Measurements from ENCODE around the gene MTUS2.

The MTUS2 gene

DNA sequence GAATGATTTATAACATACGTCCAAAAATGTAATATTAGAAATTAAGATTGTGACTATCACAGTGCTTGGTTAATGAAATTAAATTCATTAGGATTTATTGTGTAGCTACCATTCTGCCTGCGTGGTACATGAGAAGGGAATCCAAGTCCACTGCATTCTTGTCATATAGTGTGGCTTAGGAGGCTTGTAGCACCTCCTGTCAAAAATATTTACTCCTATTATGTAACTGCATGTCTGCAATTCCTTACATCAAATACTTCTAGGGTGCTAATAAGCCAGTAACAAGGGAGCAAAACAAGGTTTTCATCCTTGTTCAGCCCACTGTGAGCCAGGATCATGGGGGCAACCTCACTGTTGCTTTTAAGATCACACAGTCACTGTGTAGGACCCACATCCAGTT is 576.3 kb downstream of the MTUS2 start:
- DNase-seq (ENCODE audit: low read depth, low spot score) = no peak

DNA sequence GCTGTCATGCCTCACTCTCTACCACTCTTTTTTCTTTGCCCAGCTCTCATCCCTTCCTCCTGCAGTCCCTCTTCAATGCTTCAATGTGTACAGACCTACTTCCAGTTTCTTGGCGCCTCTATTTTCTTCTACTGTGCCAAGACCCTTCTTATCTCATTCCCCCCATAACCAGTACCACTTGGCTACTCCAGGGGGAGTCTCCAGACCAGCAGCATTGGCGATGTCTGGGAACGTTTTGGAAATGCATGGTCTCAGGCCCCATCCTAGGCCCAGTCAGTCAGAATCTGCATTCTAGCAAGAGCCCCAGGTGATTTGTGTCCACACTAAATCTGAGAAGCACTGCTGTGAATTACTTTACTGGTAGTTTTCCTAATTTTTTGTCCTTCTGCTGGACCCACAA is 577.1 kb downstream of the MTUS2 start:
- no peak for DNase-seq (ENCODE audit: low read depth, low spot score)

DNA sequence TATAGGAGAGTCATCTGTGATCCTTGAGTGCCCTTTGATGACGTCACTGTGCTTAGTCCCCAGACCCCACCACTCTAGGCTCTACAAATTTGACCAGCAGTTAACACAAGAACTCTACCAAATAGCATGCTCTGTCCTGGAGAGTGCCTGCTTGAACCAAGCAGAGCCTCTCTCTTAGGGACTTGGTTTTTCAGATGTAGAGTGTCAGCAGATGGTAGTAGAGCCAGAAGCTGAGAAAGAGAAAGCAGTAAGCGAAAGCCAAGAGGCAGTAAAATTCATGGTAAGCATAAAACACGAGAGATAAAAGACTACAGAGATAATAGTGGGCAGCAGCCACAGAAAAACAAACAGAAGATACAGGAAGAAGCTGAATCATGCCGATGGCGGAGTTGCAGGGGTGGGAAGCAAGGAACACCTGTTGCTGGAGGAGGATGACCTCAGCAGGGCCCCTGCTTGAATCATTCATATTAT is 582.1 kb downstream of the MTUS2 start:
- no peak for DNase-seq (ENCODE audit: low read depth, low spot score)

DNA sequence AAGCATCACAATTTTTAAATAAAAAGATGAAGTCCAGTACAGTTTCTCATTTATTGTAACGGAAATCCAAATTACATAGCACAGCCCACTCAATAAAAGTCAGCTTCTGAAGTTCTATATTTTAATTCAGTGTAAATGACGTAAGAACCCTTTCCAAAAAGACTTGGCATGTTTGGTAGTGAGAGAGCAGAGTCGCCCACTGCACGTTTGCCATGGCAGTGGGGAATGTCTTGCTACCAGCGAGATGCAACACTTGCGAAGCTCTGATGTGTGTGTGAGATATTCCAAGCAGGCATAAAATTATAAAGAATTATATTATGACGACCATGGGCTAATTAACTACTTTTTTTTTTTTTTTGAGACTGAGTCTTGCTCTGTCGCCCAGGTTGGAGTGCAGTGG is 585.3 kb downstream of the MTUS2 start:
- no peak for DNase-seq (ENCODE audit: low read depth, low spot score)

DNA sequence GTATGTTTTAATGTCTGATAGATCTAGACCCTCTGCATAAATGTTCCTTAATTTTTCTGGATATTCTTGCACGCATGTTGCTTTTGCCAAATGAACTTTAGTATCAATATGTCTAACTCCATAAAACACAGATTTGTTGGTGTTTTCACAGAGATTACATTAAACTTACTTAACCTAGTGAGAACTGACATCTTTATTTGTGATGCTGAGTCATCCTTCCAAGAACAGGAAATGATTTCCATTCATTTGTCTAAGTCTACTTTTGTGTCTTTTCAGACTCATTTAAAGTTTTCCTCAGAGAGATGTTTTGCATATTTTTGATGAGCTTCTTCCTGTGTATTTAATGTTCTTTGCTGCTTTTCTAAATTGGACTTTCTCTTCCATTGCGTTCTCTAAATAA is 591.3 kb downstream of the MTUS2 start:
- DNase-seq (ENCODE audit: low read depth, low spot score) = no peak

DNA sequence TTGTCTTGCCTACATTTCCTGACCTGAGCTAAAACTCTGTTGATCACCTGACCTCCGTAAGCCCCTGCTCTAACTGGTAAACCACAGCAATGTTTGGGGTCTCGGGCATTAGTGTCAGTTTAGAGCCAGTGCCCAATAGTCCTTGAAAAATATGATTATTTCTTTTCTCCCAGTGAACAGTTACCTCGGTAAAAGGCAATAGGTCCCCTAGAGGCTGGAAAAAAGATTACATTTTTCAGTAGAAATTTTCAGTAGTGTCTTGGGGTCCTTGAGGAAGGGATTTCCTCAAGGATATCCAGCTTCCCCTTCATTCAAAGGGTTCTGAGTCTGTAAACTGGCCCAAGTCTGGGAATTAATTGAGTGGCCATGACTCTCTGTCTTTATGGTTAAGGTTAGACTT is 597.9 kb downstream of the MTUS2 start:
- DNase-seq (ENCODE audit: low read depth, low spot score) = no peak

DNA sequence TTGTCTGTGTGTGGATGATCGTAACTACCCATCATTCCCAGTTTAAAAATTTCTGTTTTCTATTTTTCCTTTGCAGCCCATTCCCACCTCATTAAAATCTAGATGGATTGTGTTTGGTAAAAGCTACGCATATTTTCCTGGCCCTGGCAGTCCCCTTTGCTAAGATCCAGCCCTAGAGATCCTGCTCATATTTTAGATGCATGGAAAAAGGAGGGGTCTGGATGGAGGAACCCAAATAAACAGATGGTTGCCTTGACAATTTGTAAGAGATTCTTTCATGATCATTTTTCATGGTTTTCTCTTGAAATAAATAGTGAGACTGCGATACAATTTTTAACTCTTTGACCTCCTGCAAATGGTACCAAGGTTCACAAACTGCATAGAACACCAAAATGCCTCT is 601.0 kb downstream of the MTUS2 start:
- DNase-seq (ENCODE audit: low read depth, low spot score) = no peak

DNA sequence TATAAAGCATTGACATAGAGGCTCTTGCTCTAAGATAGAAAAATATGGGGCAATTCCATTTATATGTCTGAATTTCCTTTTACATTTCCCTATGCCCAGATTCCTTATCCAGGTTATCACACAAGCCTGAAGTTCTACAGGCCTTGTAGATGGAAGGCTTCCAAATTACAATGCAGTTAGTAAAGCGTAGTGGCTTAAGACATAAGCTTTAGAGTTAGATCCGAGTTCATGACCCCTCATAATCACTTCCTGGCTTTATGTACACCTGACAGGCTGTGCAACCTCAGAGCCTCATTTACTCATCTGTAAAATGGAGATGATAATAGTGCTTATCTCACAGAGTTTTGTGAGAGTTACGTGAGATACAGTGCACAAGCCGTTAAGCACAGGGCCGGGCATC is 601.9 kb downstream of the MTUS2 start:
- DNase-seq (ENCODE audit: low read depth, low spot score) = no peak

DNA sequence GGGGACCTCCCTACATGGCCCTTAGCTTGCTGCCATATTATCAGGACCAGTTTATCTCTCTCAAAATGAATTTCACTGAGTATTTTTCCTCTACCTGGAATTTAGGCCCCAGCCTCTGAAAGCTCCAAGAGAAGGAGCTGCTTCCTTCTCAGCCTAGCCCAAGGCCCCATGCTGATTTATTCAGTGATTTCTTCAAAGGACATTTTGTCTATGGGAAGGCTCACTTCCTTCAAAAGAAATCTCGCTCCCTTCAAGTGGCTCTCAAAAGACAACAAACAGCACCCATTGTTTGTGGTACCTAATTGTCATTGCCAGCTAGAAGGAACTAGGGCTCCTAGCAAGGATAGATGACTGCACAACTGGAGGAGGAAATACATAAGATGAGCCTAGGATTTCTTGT is 602.9 kb downstream of the MTUS2 start:
- no peak for DNase-seq (ENCODE audit: low read depth, low spot score)

DNA sequence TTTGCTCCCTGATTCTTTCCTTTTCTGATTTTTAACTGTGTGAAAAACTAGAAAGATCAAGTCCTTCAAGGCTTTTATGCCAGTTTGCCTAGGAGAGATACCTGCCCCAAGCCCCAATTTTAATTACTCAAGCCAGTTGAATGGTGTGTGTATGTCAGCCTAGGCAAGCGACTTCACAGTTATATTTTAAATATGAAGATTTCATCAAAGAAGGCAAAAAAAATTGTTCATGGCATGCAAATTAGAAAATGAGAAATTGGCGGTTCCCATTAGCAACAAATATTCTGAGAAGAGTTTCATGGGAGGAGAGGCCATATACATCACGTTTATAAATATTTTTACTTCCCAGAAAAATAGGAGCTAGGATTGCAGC is 607.8 kb downstream of the MTUS2 start:
- DNase-seq (ENCODE audit: low read depth, low spot score) = no peak

DNA sequence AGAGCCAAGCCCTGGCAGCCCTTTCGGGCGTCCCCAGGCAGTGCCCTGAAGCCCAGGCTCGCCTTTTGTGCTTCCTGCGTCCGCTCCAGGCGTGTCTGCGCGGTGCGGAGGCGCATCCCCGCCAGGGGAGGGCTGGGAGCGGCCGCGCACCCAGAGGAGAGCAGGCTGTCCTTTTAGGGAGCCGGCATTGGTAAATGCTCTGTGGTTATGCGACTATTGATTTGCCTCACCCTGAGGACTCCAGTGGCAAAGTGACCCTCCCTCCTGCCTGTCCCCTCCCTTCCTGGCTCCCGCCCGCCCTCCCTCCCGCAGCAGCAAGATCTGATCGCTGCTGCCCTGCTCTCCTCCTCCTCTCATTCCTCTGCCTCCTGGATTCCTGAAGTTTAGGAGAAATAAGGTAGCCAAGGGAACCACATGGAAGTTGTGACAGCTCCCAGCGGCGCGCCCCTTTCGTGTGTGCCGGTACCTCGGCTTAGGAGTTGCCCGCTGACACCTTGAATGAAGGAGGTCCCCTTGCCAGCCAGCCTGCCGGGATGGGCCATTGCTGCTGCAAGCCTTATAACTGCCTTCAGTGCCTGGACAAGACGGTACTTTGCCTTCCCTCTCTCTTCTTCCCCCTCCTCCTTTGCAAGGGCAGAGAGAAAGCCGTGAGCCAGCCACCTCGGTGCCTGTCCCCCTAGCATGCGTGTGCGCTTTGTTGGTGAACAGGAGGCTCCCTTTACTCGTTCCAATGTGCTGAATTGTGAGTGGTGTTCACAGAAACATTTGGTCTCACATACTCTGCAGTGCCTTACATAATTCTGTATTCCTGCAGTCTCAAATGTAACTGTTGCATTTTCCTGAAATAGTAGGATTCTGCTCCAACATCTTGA is 608.4 kb downstream of the MTUS2 start:
- no peak for DNase-seq (ENCODE audit: low read depth, low spot score)

DNA sequence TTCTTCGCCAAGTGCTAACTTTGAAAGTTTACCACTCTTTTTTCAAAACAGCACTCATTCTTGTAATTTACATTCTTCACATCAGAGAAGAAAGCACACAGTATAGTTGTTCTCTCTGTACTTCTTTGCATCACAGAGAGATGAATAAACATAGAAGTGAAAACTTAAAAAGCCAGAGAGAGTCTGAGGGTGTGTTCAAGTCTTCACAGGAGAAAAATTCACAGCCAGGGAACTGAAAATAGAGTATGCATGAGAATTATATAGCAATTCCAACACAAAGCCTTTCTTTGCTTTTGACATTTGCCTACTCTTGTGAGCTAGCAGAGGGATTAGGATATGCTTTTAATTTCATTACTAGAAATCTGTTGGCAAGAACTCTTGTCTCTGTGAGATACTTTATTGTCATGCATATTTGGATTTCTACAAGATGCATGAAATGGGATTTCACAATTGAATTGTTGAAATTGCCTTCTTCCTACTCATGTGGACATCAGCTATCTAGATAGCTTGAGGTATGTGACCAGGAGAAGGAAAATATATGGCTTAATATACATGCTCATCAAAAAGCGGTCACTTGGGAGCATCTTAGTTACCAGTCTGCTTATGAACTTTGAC is 609.3 kb downstream of the MTUS2 start:
- no peak for DNase-seq (ENCODE audit: low read depth, low spot score)

DNA sequence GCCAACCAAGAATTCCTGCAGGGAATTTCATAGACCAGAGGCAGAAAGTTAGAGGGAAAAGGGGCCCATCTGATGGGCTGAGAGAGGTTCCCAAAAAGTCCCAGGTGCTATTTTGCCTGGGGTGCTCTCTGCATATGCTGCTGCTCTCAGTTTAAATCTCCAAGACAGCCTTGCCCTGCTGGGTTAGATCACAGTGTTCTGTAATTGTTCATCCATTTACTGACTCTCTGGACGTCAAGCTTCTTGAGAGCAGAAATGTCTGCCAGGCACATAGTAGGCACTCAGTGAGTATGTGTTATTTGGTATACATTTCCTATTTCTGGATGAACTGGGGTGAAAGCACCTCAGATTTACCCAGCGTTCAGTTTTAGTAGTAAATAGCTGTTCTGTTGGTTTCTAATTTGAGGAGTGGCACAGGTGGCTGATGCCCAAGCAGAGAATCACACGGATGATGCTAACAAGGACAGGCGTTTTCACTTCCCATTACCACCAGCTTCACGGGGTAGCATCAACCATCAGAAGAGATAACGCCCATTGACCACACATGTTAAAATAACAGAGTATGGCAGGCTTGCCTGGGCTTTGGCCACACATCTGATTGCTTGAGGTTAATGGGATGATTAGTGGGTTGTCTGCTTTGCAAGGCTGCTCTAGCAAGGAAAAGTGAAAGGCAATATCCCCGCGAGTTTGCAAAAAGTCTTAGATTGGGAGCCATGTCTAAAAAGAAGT is 614.2 kb downstream of the MTUS2 start:
- DNase-seq (ENCODE audit: low read depth, low spot score) = no peak

DNA sequence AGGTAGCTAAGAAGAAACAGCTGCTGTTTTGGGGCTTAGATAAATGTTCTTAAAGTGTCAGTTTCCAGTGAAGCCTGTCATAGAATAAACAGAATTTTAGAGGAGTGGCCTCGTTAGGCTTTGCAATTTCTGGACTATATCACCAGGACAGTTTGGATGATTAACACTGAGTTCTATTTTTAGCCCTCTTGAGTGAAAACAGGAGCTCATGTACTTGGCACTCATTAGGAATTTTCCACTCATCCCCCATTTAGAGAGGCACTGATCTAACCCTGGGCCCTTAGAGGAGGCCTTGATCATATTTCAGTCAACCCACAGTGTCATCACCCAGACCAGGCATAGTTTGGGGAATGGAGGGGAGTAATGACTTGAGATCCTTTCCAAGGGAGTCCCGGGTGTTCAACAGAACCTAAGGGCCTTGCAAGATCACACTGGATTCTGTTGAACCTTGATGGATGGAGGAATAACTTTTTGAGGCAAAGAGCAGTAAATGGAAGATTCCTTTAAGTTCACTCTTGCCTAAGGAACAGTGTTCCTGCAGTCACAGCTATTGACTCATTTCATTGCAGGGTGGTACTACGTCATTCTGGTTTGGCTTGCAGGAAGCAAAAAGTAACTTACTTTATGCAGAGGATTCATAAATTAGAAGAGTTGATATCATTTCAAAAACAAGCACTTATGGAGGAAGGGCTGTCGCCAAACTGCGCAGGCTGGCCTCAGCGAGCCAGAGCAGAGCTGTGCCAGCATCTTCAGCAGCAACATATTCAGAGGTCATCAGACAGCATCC is 615.2 kb downstream of the MTUS2 start:
- no peak for DNase-seq (ENCODE audit: low read depth, low spot score)

DNA sequence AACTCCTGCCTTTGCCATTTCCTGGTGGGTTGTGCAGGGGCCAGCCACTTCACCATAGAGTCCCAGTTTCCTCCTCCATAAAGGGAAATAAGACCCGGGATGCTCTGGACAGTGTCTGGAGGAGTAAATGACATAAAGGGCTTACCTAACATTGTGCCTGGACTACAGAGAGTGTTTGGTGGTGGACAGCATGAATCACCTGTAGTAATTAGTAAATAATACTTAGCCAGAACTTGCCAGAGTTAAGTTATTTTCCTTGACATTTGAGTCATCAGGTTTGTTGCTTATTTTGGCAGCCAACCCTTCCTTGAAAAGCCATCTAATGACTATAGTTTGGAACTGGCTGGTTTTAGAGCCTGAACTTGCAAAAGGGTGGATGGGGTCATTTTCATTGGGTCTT is 616.2 kb downstream of the MTUS2 start:
- DNase-seq (ENCODE audit: low read depth, low spot score) = no peak

DNA sequence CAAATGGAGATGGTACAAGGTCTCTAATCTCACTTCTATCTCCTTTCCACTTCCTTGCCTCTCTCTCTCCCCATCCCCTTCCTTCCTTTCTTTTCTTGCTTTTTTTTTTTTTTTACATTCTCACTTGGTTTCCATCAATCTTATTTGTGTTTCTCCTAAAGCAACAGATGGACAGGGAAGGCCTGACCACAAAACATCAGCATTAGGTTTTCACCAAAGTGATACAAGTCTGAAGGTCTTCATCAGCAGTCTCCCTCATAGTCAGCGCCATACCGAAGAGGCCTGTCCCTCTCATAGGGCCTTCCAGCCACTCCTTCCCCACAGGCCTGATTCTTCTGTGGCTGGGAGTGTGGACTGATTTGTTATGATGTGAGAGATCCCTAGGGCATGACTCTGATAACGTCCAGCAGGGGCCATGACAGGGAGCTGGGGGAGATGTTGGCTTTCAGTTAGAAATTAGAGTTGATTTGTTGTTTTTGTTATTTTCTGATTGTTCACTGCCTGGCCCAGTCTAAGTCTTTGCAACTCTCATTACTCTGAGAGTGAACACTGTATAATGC is 616.7 kb downstream of the MTUS2 start:
- no peak for DNase-seq (ENCODE audit: low read depth, low spot score)

DNA sequence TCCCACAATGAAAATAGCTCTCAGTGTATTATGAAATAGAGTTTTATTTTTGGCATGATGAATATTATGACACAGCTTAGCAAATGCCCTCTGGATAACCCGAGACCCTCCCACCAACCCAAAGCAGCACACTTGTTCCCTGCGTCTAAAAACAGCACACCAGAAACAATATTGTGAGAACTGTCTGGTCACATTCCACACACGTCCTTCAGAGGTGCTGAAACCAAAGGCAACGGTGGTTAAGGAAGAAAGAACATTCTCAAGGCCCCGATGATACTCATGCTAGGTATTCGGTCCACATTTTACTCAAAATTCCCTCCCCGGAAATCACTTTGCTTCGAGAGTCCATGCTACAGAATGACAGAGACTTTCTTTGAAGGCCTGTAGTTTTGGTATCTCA is 618.6 kb downstream of the MTUS2 start:
- DNase-seq (ENCODE audit: low read depth, low spot score) = no peak

DNA sequence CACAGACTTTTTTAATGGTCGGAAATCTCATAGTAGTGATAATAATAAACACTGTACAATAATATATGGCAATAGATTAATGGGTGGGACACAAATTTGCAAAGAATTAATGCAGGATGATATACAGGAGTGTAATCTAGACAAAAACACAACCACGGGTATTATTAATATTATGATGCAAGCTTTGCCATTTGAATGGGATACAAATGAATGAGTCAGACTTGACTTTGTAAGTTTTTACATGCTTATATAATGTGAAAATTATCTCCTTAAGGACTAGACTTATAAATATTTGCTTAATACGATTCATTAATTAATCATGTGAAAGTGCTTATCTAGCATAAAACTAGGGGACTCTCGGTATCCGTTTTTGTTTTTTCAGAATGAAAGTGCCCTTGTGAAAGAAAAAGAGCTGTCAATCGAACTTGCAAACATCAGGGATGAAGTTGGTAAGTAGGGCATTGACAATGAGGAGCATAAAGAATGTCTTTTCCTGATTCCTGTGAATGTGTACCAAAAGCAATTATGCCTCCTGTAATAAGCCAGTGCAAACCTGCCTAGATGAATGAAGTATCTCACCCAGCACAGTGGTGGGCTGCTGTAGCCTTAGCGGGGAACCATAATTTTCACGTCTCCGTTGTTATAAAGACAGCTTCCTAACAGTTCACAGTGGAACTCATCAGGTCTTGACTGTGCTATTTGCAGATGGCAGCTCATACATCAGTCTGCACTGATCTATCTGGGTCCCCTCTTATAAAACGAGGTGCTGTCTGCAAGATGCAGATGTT is 619.7 kb downstream of the MTUS2 start:
- no peak for DNase-seq (ENCODE audit: low read depth, low spot score)

DNA sequence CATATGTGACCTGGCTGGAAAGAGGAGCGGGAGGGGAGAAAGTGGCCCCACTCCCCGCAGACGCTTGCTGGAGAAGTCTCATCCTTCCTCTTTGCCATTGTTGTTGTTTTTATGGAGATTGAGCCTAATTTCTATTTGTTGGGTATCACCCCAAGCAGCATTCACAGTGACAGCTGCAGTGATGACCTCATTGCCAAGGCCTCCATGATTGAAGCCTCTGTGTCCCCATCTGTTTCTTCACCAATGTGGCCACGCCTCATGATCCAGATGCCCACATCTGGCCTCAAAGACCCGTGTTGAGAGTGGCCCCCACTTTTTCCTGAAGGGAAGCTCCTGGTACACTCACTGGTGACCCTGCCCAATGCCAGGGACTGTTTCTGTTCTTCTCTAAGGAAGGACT is 621.2 kb downstream of the MTUS2 start:
- DNase-seq (ENCODE audit: low read depth, low spot score) = no peak

DNA sequence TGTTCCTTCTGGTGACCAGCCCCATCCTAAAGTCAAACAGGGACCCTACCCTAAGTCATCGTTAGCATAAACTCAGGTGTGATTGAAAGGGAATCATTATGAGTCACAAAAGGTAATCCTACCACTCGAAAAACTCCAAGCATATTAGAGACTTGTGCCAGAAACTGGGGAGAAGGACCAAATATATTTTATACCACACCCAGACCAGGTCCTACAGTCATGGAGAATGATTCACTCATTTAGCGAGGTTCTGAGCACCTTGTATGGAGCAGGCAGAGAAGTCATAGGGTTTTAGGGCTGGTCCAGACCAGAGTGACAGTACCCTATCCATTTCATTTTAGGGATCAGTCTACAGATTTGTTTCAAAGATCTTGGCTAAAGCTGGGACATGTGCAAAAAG is 625.9 kb downstream of the MTUS2 start:
- DNase-seq (ENCODE audit: low read depth, low spot score) = no peak

DNA sequence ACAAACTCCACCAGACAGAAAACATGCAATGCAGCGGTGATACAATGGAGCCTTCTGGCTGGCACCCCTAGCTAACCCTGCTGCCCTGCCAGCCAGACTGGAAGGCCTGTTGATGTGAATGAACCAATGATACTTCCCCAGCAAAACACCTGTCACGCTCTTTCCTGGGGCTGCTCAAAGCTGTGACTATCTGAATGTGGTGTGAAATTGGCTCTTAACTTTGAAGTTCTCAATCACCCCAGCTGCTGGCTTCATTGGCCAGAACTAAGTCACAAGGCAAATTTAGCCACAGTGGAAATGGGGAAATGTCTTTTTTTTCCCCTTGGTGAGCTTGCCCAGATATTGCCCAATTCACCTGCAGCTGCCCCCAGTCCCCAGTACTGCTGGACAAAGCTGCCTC is 628.0 kb downstream of the MTUS2 start:
- DNase-seq (ENCODE audit: low read depth, low spot score) = no peak
